GM18861 (cell line): Measurements from ENCODE around the gene ANKRD50.

Experiments used
- ATAC-seq: cut with Tn5 transposase; IDR thresholded peaks from one replicate; pipeline ENCODE4 v1.9.1; 2021; ENCODE audit not compliant: unreplicated experiment

ANKRD50 gene

GRCh38 chr4:124640022-124640730, 72.4 kb downstream of the ANKRD50 start:
- ATAC-seq: no peak

GRCh38 chr4:124637321-124637720, 75.2 kb downstream of the ANKRD50 start:
- no peak for ATAC-seq

DNA sequence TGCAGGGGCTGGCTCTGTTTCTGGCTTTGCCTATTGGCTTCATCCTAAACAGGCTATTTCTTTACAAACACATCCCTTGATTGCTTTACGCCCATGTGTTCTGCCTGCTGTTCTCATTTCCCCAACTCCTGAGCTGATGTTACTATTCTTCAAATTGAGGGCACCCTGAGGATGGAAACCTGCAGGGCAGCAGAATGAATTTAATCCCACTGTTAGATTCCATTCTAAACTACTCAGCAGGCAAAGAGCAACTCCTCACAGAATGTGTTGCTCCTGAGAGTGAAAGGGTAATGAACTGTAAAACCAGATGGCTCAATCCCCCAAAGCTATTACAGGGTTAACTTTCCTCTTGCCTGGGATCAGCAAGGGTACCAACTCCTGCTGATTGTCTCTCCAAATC, 75.7 kb downstream of the ANKRD50 start:
- ATAC-seq: no peak

DNA sequence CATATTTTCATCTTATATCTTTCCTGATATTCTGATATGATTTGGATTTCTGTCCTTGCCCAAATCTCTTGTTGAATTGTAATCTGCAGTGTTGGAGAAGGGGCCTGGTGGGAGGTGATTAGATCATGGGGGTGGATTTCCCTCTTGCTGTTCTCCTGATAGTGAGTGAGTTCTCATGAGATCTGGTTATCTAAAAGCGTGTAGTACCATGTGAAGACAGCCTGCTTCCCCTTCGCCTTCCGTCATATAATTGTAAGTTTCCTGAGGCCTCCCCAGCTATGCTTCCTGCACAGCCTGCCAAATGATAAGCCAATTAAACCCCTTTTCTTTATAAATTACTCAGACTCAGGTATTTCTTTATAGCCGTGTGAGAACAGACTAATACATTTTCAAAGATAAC, 77.2 kb downstream of the ANKRD50 start:
- ATAC-seq: no peak

GRCh38 chr4:124633285-124633941, 79.1 kb downstream of the ANKRD50 start:
- ATAC-seq: no peak

DNA sequence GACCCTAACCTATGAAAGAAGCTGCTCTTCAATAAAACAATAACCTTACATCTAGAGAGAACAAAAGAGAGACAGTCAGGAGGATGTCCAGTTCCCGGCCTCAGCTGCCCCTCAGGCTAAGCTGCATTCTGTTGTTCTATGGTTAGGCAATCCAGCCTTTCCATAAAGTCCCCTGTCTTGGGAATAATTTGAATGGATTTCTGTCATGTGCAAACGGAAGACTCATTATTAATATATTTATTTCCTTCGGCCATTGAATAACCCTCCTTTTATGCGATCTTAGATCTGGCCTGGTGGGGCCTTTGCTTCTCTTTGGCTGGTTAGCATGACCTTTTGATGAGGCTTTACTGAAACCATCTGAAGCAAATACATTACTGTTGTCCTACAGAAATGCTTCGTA, 80.1 kb downstream of the ANKRD50 start:
- ATAC-seq: no peak

DNA sequence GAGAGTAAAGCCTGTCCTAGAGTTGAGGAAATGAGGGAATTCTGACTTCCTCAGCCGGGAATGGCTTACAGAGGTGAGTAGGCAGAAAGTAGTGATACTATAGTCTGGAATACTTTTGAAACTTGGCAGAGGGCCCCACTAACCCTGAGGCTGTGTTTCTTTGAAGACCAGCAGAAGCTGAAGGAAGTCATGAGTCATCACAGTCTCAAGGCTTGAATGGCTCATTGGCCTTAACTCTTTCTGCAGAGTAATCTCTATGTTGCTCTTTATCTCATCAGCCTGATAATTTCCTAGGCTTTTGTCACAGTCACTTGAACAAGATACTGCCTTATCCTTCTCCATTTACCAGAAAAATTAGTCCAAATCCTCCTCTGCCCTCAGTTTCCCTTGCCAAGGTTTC, 80.8 kb downstream of the ANKRD50 start:
- peak; percentile 97 for ATAC-seq

GRCh38 chr4:124629681-124630080, 82.9 kb downstream of the ANKRD50 start:
- no peak for ATAC-seq
